HG03342 (cell line): Measurements from ENCODE around the gene DNAJC5G.
"Not testable (repeated sequence)": the region's sequence is repeated elsewhere in the genome, so short reads cannot be mapped to it uniquely, and the experiment has no call there.

Experiments used
- ATAC-seq: cut with Tn5 transposase; IDR thresholded peaks from one replicate; pipeline ENCODE4 v1.9.1; 2021; ENCODE audit warnings: mild to moderate bottlenecking, moderate library complexity; ENCODE audit not compliant: unreplicated experiment

The DNAJC5G gene

GRCh38 chr2:27307545-27308358 lies 32.5 kb downstream of the DNAJC5G start:
- ATAC-seq: no peak

- no peak for ATAC-seq
Measured at GRCh38 chr2:27308359-27308881, 33.2 kb downstream of the DNAJC5G start, which contains the start of gene UCN. Gene UCN (minus strand): TSS chr2:27308445. CDS start chr2:27307895, 550 bp downstream.

DNA sequence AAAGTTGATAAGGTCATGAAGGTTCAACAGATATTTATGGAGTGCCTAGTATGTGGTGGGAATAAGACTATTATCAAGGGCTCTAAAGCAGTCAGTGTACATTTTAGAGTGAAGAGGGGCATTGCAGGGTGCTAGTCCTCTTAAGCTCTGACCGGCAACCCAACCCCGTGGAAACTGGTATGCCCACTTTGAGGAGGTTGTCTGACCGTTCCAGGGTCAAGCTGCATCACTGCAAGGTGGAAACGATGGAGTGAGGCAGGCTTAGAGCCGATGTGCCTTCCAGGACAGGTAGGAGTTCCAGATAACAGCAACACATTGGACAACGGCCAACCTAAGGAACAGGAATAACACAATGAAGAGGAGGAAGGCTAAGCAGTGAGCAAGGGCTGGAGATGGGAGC lies 34.4 kb downstream of the DNAJC5G start:
- ATAC-seq: no peak

DNA sequence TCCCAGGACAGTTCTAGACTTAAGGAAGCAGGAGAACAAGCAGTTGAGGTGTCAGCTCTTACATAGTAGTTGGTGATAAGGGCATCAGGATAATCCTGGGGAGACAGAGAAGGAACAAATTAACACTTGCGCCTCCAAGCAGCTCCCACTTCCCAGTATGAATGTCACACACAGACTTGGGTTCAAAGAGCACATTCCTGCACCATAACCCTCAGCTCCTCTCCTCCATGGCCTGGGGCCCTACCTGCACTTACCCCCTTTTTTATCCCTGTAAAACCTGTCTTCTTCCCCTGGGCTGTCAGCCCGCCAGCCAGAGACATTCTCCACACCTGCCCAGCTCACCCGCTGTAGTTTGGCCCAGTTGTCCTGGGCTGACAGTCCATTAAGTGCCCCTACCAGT lies 36.9 kb downstream of the DNAJC5G start:
- ATAC-seq: no peak

- ATAC-seq: no peak
Measured at GRCh38 chr2:27313882-27314645, 38.8 kb downstream of the DNAJC5G start.

GRCh38 chr2:27314709-27315108 lies 39.5 kb downstream of the DNAJC5G start:
- no peak for ATAC-seq

DNA sequence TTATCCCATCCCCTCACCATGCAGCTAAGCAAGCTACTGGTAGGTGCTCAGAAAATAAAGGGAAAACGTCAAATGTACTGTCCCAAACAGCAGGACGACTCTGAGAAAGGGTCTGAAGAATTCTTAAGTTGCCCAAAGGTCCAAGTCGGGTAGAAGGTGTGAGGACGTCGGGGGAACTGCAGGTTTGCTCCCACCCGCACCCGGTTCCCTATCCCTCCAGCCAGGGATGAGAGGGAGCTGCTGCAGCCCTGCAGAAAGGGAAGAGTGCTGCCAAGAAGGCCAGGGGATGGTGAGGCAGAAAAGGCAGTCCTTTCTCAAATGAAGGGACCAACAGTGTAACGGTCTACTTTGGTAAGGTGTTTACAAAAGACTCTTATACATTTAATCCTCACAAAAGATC lies 39.9 kb downstream of the DNAJC5G start:
- no peak for ATAC-seq

- no peak for ATAC-seq
Measured at GRCh38 chr2:27316655-27317412, 41.6 kb downstream of the DNAJC5G start.

DNA sequence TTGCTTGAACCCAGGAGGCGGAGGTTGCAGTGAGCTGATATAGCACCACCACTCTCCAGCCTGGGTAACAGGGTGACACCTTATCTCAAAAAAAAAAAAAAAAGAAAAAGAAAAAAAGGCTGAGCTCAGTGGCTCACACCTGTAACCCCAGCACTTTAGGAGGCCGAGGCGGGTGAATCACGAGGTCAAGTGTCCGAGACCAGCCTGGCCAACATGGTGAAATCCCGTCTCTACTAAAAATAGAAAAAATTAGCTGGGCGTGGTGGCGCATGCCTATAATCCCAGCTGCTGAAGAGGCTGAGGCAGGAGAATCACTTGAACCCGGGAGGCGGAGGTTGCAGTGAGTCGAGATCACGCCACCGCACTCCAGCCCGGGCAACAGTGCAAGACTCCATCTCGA lies 44.6 kb downstream of the DNAJC5G start:
- not testable (repeated sequence) for ATAC-seq

DNA sequence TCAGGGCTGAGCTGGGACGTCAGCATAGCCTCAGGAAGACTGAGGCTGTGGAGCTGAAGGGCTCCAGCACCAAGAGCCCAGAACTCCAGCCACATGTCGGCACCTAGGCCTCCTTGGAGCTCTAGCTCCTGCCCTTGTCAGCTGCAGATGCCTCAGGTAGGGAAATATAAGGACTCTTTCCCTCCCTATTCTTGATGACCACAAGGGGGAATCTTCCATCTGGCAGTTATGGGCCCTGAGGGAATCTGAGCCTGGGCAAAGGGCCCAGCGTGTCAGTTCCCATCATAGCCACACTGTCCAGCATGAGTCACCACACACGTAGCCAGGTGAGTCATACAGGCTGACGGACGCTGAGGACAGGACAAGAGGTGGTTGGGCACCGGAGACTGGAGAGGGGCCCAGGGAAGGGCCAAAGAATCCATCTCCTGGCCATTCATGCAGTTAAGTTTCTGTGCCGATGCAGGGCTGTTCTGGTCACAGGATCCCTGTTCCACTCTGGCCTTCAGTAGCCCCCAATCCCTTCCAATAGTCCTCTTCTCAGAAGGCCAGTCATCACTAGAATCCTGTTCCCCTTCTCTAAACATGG lies 45.8 kb downstream of the DNAJC5G start:
- ATAC-seq: no peak

DNA sequence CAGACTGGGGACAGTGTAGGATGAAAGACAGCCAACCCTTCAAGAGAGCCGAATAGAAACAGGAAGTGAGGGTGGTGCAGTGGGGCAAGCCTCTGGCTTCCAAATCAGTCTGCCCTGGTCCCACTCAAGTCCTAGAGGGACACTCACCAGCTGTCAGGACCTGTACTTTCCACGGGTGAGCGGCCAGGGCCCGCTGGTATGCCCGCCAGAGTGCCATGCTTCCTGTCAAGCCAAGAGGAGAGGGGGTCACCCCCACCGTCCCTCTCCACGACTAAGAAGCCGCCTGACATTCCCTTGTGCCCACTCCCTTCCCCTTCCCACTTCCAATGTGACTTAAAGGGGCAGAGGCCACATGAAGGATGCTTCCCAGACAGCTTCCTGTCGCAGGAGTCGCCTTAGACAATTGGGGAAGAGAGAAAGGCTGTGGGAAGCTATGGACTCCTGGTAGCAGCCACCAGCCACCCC lies 47.1 kb downstream of the DNAJC5G start:
- ATAC-seq: no peak

DNA sequence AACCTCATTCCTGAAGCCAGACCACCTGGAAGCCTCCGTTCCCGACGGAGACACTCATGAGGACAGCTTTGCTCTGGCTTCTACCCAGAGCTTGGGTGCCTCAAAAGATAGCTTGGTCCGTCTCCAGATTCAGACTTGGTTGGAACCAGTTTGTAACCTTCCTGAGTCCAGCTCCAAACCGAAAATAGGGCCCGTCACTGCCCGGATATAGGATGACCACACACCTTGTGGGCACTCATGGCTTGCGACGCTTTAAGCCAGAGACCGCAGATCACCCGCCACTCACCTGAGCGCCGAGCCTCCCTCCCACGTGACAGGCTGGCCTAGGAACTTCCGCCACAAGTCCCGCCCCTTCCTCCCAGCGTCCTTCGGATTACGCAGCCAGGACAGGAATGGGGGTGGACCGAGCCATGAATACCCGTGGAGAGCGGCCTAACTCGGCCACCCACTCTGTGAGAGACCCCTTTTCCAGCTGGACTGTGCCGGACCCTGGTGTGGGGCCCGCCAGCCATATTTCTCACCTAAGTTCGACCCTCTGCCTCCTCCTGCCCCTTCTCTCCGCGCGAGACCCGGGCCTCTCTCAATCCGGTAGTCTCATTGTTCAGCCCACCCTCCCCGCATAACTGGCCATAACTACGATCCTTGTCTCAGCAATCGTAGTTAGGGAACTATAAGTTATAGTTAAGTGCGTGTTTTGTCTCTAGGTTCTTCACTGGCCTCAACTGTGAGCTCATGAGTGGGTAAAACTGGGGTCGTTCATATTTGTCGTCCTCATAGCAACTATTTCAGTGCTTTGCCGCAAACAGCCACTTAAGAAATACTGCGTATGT lies 47.7 kb downstream of the DNAJC5G start, which contains the start of gene MPV17:
TSS of gene MPV17 (minus strand) at position 332 of the 830 bp plus-strand sequence. CDS start 580 bp downstream, outside the sequence.
- peak; percentile 91 for ATAC-seq

DNA sequence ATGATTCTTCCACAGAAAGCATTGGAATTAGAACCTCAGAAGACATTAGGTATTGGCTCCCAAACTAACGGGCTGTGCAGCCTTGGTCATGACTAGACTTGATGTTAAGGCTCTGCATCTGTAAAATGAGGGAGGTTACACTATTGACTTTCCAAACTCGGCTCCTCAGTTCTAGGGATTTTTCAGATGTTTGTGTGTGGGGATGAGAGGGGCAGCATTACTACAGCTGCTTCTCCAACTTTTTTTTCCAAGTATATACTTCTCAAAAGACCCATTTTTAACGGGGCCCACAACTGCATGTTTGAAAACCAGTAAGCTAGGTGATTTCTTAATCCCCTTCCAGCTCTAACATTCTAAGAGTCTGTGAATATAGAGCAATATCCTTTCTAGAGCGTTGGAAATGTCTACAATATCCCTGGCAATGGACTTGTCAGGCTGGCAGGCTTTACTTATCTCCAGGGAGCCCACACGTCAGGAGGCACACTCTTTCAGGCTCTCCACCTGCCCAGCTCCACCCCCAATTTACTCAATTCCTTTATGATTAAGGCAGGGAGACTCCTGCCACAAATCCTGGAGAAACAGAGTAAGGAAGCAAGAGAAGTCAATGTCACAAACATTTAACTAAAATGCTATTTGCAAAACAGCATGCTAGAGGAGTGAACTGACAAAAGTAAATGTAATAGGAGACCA lies 48.5 kb downstream of the DNAJC5G start:
- no peak for ATAC-seq

- no peak for ATAC-seq
Measured at GRCh38 chr2:27324720-27325119, 49.5 kb downstream of the DNAJC5G start.
